ENCODE data around the gene MFN2.

- TF ChIP-seq, protein P1, sequence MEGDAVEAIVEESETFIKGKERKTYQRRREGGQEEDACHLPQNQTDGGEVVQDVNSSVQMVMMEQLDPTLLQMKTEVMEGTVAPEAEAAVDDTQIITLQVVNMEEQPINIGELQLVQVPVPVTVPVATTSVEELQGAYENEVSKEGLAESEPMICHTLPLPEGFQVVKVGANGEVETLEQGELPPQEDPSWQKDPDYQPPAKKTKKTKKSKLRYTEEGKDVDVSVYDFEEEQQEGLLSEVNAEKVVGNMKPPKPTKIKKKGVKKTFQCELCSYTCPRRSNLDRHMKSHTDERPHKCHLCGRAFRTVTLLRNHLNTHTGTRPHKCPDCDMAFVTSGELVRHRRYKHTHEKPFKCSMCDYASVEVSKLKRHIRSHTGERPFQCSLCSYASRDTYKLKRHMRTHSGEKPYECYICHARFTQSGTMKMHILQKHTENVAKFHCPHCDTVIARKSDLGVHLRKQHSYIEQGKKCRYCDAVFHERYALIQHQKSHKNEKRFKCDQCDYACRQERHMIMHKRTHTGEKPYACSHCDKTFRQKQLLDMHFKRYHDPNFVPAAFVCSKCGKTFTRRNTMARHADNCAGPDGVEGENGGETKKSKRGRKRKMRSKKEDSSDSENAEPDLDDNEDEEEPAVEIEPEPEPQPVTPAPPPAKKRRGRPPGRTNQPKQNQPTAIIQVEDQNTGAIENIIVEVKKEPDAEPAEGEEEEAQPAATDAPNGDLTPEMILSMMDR (IDR thresholded peaks at IDR 0.05): no peak
- no peak for TF ChIP-seq EP300 (IDR thresholded peaks at IDR 0.05)
Measured at GRCh38 chr1:12060500-12060899, 80.3 kb downstream of the MFN2 start.
